T-helper 2 cell treated with Interferon-gamma antibody and Interleukin-4, amounts not matched to agents 100 ng/mL and 5 ng/mL, for 36 hours (primary cell): ENCODE data around the gene TBC1D4. TPM values are rescaled to one million over a fixed set of nuclear protein-coding genes. Genes with fewer than 3 reads are reported as not detected.

ENCODE experiments used
- intact Hi-C: fragments of 100-400 bp; cut with micrococcal nuclease; formaldehyde crosslinking; loops from one replicate; pipeline ENCODE4 v1.15.1; 2023
- total RNA-seq: library from RNA; stranded (reverse); gene quantifications from 2 replicates; pipeline ENCODE4 v1.2.3, GENCODE V29; 2022

TBC1D4 gene
- total RNA-seq, 1 donor from 2014 or later, result 23.3 TPM

- intact Hi-C loops, result no loop called here
Observed at GRCh38 chr13:75421133-75421532, 60.8 kb downstream of the TBC1D4 start.

- intact Hi-C loops, result no loop called here
Observed at GRCh38 chr13:75419656-75420055, 62.3 kb downstream of the TBC1D4 start.

GRCh38 chr13:75418997-75419396 lies 63.0 kb downstream of the TBC1D4 start:
- intact Hi-C loops, result no loop called here

DNA sequence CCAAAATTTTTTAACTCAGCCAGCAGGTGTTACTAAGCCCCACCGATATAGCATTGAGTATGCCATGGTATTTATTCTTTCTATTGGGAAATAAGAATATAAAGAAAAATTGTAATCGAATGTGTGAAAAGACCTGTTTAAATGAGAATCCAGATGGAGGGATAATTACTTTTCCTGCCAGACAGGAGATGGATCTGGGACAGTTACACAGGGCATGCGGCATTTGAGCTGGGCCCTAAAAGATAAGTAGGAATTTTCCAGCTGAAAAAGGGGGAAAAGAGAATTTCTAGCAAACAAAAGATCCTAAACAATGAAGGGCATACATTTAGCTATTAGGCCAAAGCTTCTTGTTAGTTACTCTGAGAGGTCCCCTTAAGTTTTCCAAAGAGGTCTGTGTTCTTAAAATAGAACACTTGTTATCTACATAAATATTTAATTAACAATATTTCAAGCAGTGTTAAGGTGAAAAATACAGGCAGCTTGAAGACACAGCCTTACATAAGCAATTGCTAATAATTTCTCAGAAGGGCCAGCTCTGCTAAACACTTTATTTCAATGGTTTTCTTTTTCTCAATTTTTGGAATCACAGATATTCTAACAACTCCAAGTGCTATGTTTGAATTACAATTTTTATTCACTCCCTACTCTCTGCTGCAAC lies 63.7 kb downstream of the TBC1D4 start:
- intact Hi-C loops, result no loop called here

DNA sequence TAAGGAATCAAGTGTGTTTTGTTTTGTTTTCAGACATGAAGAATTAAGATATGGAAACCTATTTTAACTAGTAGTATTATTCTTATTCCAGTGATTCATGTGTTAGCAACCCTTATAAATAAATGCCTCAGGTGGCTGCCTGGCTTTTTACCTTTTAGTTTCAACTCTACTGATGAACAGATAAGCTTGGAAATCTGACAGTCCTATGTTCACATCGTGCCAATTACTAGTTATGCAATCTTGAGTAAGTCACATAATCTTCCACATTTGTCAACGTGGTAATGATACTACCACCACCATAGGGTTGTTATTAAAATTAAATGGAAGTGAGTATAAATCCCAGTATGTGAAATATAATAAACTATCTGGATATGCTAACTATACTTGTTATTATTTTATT lies 64.3 kb downstream of the TBC1D4 start:
- intact Hi-C loops, result no loop called here

GRCh38 chr13:75417012-75417384 lies 65.0 kb downstream of the TBC1D4 start:
- intact Hi-C loops, result no loop called here

DNA sequence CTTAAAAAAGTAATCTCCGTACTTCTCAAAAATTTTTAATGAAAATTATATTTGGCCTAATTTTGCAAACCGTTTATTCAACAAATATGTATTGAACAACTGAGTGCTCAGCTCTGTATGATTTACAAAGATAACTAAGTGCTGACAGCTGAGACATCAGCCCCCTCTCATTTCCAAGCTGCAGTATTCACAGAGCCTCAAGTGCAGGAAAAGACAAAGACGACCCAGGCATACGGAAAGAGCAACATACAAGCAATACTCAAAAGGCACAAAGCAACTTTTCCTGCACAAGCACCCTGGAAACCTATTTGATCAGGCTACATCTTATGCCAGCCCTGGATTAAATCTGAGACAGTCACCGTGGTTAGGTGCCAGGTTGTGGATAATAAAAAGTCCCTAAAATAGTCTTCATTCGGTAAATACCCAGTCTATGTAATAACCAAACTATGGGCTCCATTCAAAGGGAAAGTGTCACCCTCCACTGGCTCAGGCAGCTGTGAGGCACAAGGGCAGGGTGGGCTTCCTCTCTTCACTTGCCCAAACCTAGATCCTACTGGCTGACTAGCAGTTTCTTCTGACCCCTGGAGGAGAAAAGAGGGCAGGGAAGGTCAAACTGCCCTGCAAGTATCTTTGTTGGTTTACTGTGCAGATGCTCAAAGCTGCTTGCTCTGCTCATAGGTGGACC lies 65.5 kb downstream of the TBC1D4 start:
- intact Hi-C loops, result no loop called here

GRCh38 chr13:75415694-75416093 lies 66.3 kb downstream of the TBC1D4 start:
- intact Hi-C loops, result no loop called here

DNA sequence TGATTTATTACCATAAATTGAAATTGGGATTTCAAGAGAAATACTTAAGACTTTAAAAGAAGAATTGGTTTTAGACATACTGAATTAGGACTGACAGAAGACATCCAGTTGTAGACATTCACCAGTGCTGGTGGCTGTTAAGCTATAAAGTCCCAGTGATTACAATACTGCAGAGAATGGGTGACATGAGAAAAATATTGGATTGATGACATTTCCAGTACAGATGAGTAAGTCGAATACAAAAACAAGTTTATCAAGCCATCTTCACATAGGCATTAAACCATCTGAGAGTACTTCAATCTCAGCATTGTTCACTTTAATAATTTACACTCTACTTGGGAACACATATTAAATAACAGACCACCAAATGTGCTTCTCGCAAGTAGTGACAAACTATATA lies 66.8 kb downstream of the TBC1D4 start:
- intact Hi-C loops, result no loop called here

DNA sequence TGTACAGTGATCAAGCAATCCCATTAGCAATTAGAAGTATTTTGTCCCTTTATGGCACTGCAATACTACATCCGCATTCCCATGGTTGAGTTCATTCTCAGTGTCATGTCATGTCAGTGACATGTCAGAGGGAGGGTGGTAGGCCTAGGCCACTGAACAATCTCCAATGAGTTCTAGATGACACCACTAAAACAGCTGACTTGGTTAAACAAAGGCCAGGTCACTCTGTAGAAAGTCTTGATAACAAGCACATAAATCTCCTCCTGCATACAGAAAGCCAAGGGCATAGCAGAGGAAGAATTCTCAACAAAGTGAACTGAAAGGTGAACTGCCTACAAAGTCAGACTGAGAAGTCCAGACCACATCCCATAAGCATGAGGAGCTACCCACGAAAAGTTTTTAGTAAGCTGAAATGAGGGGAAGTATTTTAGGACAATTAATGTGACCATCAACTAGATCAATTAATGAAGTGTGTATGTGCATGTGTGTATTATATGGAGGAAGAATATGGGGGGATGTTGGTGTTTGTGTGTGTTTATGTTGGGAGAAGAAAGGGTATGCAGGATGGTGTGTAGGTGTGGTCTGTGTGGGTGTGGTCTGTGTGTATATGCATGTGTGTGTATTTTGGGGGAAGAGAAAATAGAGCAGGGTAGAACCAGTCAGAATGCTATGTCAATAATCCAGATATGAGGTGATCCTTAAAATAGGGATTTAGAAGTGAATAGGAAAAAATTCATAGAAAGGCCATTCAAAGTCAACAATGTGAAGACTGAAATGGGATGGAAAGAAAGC lies 67.7 kb downstream of the TBC1D4 start:
- intact Hi-C loops, result no loop called here

- intact Hi-C loops, result no loop called here
Observed at GRCh38 chr13:75411924-75412537, 69.9 kb downstream of the TBC1D4 start.

GRCh38 chr13:75410207-75410606 lies 71.8 kb downstream of the TBC1D4 start:
- intact Hi-C loops, result no loop called here

- intact Hi-C loops, result no loop called here
Observed at GRCh38 chr13:75407998-75408397, 74.0 kb downstream of the TBC1D4 start.

GRCh38 chr13:75407473-75407872 lies 74.5 kb downstream of the TBC1D4 start:
- intact Hi-C loops, result no loop called here

DNA sequence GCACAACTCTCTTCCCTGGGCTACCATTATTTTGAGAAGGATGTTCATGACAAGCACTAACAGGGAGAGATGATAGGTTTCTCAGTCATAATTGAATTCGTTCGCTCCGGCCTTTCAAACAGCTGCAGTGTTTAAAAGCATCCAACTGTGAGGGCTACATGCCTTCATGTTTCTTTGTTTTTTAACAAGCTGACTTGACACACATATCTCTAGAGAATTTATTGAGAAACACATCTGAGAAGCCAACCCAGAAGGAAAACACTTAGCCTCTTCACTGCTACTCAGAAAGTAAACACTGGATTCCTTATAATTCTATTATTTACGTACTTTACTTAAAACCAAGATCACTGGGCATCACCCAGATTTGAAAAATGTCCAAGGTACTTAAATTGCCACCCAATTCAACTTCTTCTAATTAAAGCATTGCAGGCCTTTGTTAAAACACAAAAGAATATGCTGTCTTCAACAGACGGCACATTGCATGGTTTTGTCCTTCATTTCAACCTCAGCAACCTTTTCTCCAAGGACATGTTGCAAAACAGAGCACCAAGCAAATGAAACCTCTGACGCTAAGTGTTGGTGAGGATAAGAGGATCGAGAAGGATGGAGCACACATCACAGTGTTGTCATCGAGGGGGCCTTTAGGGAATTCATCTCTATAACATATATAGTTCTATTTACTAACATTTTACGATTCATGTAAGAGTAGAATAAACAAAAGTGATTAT lies 75.8 kb downstream of the TBC1D4 start:
- intact Hi-C loops, result no loop called here

DNA sequence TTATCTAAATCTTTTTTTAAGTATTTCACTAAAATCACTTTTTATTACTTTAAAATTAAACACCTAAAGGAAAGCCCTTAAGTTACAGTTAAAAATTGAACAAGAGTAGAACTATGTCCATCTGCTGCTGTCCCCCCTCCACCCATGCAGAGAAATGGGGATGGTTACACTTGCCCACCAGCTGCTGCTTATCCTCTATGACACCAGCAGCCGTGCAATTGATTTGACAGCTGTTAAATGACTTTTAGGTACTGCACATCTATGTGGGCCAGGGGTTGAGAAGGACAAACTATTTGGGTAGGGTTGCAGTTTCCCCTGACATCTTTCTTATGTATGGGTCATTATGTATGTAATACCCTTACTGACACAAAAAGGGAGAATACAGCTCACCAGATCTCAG lies 77.2 kb downstream of the TBC1D4 start:
- intact Hi-C loops, result no loop called here

DNA sequence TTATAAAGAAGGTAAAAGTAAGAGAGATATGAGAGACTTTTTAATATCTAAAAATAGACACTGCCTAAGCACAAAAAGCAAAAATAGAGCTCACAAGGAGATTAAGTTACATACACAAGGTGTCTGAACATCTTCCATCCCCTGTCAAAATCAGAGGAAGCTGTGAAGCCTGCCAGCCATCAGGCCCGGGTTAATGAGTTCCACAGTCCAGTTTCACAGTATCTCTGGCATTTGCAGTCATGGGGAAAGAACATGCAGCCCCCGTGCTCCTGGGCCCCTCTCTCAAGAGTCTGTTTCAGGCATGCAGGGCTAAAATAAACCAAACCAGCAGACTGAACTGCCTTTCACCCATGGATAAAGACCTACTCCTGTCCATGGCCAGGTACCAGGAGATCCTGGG lies 79.2 kb downstream of the TBC1D4 start:
- intact Hi-C loops, result no loop called here

DNA sequence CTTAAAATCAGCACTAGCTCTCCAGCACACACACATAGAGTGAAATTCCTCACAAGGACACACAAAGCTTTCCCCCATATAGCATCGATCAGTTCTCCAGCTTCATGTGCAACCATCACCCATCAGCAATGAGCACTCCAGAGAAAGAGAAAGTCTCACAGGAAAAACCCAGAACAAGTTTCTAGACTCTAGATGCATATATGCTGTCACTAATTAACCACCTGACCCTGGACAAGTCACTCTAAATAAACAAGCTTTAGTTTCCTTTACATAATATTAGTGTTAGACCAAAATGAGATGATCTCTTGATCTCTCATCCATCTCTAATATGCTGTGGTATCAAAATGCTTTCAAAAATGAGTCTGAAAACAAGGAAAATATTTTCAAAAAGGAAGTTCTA lies 81.2 kb downstream of the TBC1D4 start:
- intact Hi-C loops, result no loop called here

- intact Hi-C loops, result no loop called here
Observed at GRCh38 chr13:75399879-75400217, 82.1 kb downstream of the TBC1D4 start.

DNA sequence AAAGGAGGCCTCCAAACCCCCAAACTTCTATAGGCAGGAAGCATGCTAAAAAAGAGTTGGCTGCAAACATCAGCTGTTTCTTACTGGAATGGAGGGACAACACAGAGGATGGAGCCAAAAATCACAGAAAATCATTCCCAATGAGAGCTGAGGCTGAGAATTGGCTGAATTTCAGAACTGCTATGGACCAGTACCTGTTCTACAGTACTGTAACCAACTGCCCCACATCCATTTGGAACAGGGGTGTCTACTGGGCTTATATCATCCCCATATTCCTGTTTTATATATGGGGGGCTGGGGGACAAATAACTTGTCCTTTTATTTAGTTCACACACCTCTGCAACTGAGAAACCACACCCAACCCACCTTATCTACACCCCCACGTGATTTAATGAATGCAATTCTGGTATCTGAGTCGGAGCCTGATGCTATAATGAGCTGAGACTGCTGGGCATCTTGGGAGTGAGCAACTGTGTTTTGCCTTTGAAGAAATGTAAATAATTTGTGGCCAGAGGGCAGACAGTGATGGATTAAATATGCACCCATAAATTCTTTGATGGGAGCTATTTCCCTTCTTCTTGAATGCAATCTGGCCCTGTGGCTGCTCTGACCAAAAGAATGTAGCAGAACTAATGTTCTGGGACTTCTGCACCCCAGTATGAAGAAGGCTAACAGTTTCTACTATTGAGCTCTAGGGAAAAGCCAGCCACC lies 82.6 kb downstream of the TBC1D4 start:
- intact Hi-C loops, result no loop called here

GRCh38 chr13:75398072-75398471 lies 83.9 kb downstream of the TBC1D4 start:
- intact Hi-C loops, result no loop called here
